ELF-1 (cell line): ENCODE results near the gene SYK.

Experiments used
- DNase-seq: peaks from one replicate; pipeline ENCODE4 v3.0.0-alpha.2; 2016; ENCODE audit warnings: low read depth, low spot score

SYK gene

DNA sequence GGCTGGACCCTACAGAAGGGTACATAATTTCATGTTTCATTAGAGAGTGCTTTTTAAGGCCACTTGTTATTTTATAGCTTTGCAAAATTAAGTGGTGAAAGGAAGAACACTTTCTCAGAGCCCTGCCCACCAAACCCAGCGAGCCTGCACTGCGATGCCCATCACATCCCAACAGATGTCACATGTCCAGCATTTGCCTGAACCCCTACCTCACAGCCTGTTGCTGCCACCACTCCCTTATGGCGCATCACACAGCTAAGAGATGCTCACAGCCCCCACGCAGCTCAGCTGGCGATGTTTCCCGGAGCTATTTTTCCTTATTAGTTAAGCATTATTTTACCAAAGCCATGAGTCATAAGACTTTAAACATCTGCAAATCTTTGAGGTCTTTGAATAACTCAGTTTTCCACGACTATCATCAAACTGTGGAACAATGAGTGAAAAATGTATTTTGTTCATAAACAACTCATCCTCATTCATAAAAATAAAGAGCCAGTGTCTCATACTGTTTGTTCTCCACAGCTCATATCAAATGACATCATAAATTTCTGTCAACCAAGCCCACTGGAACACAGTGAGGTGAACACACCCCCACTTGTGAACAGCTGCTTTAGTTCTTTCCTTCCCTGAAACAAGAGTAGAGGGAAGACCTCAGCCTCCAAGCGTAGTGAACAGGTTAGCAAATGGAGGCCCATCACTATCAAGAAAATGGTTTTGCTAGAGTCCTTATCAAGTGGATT is 104.9 kb downstream of the SYK start:
- no peak for DNase-seq

DNA sequence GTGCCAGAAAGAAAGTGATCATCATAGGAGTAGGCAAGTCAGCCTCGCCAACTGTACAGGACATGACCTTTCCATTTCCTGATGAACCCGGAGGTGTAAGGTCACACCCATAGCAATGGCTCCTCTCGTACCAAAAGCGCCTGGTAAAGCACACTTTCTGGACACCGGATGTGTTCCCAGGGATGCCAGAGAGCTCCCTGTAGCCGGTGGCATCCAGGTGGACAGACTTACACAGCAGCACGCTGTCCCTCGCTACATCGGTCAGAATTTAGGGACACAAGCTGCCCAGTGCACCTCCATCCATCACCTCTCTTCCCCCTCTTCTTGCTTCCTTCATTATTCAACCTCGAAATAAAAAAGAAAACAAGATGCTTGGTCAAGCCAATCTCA is 105.4 kb downstream of the SYK start:
- no peak for DNase-seq

DNA sequence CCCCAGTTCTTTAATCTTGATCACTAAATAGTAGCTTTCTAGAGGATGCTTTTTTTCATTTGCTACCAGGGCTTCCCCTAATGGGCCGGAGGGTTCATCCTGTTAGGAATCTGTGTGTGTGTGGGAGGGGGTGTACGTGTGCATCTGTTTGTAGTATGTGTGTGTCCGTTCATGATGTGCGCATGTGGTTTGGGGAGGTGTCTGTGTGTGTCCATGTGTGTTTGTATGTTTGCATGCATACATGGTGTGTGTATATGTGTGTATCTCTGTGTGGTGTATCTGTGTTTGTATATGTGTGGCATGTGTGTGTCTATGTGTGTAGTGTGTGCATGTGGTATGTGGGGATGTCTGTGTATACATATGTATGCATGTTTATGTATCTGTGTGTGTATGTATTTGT is 106.2 kb downstream of the SYK start:
- DNase-seq = no peak

DNA sequence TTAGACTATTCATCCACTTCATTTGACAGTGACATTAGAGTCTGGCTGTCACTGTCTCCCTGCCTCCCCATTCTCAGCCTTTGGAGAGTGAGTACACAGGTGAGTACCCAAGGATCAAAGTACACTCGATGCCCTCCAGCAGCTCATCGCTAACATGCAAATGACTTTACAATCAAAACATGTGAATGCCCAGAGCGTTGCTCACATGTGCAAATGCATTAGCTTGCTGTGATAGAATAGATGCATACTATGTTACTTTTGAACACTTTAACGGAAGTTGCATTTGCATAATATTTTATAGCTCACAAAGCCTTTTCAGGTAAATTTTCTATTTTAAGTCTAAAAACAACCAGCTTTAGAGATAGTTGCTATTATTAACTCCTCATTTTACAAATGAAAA is 107.6 kb downstream of the SYK start:
- no peak for DNase-seq

DNA sequence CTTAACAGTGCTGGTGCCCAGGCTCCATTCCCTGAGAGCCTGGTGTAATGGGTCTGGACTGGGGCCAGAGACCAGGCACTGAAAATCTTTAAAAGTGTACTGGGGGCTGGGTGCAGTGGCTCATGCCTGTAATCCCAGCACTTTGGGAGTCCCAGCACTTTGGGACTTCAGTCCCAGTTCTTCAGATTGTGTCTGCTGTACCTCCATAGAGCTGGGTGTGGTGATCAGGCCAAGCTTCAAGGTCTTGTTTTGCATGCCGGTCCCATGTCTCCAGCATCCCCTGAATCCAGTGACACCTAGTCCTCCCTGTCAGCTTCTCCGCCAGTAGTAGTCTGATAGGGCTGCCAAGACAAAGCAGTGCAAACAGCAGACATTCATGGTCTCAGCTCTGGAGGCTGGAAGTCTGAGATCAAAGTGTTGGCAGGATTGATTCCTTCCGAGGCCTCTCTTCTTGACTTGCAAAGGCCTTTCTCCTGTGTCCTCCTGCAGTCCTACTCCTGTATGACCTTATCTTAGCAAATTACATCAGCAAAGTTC is 108.2 kb downstream of the SYK start:
- DNase-seq = no peak

DNA sequence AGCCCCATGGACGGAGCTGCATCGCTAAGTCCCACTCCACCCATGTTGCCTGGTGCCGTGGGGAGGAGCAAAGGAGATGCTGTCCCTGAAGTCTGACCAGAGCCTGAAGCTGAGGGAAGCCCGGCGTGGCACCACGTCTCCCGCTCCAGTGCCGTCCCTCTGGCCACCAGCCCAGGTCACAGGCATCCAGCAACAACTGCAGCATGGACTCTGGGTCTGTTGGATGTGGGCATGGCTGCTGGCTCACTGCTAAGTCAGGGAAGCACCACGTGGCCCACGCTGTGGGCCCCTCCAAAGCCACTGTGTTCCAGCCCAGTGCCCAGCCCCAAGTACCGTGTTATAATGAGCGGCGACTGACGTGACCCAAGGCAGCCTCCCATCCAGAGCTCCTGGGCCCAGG is 112.6 kb downstream of the SYK start:
- no peak for DNase-seq

DNA sequence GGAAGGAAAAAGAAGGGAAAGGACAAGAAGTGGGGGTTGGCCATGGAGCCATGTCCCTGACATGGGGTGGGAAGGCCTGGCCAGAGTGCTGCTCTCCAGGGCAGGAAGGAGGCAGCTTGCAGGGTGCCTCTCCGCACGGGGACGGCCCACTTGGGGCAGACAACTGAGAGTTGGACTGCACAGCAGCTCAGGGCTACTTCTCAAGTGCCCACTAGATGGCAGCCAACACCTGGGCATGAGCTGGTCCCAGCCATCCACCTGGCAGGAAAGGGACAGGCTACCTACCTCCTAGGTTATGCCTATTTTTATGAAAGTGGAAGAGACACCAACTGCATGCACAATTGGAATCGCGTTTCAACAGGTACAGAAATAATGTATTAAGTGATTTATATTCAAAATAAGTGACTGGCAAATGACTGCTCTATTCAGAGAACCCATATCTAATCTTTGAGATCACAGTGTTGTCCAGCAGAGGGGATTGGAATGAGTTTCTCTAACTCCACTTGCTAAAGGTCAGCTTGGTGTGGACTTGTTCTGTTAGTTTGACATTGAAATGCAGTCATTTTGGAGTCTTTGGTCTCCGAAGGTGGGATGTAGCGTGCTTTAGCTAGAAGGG is 113.4 kb downstream of the SYK start:
- peak; percentile 86 for DNase-seq

DNA sequence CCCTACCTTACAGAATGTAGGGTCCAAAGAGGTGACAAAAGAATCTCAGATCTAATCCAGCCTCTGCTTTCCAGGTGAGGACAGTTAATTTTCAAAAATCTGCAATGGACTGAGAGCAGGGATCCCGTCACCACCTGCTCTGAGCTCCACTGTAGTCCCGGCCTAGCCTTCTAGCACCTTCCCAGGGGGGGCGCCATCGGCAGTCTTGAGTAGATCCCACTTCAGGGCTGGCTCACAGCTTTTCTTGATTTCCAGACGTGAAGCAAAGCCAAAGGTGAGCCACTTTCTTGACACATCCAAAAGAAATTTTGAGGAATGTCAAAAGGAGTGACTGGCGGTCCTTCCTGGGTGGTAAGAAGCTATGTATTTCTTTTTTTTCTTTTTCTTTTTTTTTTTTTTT is 114.1 kb downstream of the SYK start:
- DNase-seq = peak; percentile 30

DNA sequence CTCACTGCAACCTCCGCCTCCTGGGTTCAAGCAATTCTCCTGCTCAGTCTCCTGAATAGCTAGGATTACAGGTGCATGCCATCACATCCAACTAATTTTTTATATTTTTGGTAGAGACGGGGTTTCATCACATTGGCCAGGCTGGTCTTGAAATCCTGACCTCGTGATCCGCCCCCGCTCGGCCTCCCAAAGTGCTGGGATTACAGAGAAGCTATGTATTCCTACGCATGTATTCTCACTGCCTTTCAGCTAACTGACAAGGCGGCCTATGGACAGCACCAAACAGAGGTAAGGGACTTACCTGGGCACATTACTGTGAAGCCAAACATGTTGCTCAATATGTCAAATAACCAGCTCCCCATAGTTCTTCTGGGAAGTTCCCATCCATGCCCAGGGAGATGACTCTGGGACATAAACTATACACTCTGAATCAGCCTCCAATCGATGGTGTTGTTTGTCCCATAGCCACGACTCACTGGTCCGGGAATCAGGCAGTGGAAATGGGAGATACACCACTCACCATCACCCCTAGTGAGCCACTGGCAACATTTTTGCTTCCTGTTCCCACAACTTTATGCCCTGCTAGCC is 114.6 kb downstream of the SYK start:
- DNase-seq = no peak

DNA sequence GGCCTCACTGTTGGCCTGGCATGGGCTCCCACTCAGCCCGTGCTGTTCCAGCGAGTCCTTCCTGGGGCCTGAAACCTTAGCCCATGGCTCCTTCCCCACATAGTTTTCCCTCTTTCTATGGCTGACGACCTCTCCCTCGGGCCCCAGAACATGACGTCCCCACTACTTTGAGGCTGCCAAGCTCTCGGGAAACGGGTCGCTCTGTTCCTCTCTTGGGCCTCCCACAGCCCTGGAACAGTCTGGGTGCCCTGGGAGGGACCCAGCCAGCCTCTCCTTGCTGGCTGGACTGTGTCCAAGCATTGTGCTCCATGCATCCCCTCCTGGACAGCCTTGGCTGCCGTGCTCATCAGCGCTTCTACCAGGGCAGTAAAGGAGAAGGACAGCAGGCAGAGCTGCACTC is 118.3 kb downstream of the SYK start:
- no peak for DNase-seq

DNA sequence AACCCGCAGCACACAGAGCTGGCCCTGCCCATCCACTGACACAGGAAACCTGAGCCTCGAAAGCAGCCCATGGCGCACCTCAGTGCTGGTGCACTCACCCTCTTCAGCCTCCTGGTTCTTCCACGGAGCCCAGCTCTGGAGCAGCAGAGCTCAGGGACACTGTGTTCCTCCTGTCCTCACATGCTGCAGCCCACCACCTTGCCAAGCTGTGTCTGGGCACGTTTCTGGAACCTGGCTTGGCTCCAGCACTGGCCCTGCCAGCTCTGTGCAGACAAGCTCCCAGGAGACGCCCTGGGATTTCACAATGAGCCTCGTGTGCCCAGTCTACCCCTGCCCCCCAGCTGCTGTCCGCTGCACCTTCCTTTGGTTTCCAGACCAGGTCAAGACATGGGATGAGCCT is 119.5 kb downstream of the SYK start:
- DNase-seq = no peak

DNA sequence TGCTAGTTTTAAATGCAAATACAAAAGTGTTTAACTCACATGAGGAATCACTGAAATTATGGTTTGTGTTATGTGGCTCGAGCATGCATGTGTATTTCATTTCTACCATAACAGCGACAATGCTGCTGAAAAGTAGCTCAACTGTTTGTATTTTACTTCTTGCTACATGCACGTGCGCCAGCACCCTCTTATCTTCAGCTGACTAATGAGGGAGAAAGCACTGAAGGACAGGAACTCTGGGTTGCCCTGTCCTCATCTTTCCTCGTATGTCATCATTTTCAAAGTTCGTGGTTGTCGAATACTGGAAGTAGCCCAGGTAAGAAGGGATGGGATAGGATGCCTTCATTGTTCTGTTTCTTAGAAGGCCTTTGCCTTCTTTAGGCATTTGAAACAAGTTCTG is 120.3 kb downstream of the SYK start:
- DNase-seq = no peak

DNA sequence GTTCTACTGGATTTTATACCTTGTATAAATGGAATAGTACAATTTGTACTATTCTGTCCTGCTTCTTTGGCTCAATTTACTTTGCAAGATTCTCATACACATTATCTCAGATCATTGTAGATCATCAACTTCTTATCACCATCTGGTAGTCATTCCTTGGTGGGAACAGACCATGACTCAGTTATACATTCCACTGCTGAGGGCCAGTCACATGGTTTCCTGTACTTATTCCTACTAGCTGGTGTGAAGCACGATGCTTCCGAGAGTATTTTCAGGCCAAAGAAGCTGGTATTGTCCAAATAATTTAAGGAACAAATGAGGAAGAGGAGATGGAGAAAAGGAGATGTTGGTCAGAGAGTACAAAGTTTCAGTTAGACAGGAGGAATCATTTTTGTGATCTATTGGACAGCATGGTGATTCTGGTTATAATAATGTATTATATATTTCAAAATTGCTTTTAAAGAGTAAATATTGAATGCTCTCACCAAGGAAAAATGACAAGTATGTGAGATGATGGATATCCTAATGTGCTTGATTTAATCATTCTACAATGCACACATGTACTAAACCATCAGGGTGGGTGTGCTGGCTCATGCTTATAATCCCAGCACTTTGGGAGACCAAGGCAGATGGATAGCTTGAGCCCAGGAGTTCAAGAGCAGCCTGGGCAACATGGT is 124.1 kb downstream of the SYK start:
- DNase-seq = no peak

DNA sequence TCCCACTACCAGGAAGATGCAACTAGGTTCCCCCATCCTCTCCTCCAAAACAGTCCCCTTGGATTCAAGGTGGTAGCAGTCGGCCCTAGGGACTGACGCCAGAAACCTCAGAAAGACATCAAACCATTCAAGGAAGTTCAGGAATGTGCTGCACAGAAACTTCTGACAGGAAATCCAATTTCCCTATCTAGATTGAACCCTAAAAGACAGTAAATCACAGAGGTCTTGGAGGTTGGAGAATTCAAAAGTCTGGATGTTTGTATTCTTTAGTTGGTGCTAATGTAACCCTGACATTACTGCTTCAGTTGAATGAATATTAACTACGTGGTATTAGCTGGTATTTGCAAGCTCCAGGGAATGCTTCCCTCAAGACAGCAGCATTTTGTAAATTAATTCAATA is 125.3 kb downstream of the SYK start:
- no peak for DNase-seq

DNA sequence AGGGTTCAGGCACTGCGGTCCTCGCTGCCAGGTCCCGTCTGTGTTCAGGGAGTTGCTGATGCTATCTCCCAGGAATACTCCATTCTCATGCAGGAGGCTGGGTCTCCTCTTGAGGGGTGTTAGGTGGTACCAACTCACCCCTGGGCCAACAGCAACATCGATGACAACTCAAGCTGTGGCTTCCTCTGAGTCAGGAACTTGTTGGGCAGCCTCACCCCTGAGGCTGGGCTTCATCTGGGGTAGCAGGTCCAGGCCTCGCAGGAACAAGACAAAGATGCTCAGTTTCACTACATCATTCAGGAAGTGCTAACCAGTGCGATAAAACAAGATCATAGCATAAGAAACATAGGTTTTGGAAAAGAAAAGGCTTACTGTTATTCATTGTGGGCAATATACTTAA is 125.9 kb downstream of the SYK start:
- DNase-seq = no peak

DNA sequence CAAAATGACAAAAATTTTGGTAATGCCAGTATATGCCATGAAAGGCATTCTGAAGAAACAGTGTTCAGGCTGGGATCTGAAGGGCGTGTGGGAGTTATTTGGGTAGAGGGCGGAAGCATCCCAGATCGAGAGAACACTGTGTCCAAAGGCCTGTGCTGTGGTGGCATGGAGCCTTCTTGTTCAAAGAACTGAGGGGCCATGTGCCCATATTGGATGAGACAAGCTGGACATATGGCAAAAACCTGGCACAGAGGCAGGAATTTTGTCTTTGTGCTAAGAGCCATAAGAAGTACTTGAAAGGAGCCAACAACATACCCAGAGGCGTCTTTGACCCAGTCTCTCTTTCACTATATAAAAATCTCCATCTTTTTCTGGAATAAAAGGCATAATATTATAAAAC is 128.0 kb downstream of the SYK start:
- DNase-seq = no peak

DNA sequence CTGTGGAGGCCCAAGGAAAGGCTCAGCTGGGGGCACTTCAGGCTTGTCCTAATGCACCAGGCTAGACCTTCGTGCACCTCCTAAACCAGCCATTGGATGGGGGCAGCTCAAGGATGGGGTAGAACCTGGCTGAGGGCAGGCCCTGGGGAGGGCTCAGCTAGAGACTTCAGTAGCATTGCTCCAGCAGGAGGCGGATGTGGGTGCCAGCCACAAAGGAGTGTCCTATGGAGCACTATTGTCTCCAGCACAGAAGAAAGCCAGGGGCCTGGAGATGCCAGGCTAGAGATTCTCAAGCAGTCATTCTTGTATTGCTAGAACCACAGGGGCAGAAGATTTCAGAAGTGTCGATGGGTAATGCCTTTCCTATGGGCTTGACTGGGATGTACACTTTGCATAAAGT is 131.8 kb downstream of the SYK start:
- DNase-seq = no peak

DNA sequence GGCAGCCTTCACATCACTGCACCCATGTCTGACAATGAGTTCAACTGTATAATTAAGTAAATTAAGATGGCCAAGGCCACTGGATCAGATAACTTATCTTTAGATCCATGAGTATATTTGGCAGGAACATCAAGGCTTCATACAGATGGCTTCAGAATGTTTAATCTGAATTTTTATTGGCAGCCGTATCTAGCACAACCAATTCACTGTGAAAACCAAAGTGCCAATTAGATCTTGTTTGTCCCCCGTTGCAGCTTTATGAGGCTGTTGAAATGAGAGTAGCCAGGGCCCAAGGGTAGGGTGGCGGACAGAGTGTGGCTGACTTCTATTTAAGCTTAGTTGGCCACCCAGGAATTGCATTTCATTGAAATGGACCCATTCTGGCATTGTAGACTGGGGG is 137.7 kb downstream of the SYK start:
- no peak for DNase-seq

DNA sequence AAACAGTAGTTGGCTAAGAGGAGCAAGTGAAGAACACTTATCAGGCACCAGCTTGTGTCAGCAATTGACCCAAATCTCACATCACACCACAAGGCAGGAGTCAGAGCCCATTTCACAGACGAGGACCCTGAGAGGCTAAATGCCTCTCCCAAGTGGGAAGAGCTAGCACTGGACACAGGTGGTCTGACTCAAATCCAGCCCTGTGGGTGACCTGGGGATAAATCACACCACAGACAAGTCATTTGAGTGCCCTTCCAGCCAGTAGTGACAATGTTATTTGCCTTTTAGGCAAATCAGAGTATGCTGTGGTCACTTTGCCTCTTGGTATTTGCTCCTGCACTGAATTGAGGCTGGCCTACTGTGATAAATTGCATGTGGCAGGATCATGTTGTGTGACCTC is 138.7 kb downstream of the SYK start:
- DNase-seq = no peak

DNA sequence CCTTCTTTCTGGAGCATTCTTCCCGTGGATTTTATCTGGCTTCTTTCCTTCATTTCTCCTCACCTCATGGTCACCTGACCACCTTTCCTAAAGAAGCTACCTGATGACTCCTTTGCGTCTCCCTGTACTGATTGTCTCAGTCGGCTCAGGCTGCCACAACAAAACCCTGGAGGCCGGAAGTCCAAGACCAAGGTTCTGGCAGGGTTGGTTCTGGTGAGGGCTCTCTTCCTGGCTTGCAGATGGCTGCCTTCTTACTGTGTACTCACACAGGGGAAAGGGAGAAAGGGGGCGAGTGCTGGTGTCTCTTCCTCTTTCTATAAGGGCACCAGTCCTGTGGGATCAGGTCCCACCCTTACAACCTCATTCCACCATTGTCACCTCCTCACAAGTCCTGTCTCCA is 140.0 kb downstream of the SYK start:
- DNase-seq = no peak

DNA sequence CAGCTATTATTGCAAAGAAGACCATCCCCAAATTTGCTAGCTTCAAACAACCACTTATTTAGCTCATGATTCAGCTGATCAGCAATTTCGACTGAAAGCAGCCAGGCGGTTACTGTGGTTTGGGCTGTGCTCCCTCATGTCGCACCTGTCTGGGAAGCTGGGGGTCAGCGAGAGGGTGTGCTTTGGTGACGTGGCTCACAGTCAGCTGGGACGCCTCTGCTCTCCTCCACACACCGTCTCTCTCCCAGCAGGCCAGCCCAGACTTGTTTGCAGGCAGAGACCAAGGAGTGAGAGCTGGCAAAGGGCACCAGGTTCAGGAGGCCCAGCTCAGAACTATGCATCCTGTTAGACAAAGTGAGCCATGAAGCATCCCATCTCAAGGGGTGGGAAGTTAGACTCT is 140.9 kb downstream of the SYK start:
- DNase-seq = no peak

DNA sequence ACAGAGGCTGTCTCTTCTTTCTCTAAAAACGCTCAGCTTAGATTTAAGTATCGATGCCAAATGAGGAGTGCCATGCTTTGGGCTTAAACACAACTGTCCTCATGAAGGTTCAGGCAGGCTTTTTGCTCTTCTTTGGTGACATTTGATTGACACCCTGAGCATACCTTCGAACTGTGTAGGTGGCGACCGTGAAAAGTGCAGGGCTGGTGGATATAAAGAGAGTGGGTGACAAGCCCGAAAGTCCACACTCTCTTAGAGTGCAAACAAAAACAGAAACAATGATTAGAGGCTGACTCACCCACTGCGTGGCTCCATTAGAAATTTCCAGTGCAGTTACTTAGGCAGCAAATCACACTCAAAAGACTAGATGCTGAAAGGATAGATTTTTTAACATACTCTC is 141.7 kb downstream of the SYK start:
- DNase-seq = no peak

DNA sequence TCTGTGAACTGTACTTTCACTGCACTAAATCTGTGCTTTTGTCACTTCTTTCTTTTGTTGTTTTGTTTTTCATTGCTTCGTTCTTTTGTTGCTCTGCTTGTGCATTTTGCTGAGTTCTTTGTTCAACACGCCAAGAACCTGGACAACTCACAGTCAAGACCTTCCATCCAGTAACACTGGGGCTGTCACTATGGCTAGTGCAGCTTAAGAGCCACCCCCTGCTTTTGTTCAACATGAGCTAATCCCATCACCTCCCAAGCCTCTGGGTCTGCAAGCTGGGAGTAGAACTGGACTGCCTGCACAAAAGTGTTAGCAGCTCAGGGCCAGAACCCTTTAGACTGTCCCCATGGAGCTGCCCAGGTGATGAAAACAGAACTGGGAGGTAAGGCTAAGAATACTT is 143.7 kb downstream of the SYK start:
- DNase-seq = no peak
